MCF 10A (cell line): ENCODE data around the gene CXCL11. TPM values are rescaled to one million over a fixed set of nuclear protein-coding genes. Genes with fewer than 3 reads are reported as not detected.
A peak's percentile ranks its signal among the peaks of the same experiment; 100 is the strongest.
"Not testable (repeated sequence)": the region's sequence is repeated elsewhere in the genome, so short reads cannot be mapped to it uniquely, and the experiment has no call there.

Experiments used
- BruUV-seq: library from RNA; stranded (reverse); fragments of 400-500 nt; replicated peaks from 2 replicates; lab custom pipeline; 2021; lab: Mats Ljungman, UMichigan
- CTCF ChIA-PET: fragments of 300-600 bp; sonication (Branson Sonifier 250); formaldehyde crosslinking; extraction: SDS; loops from one replicate; lab custom pipeline; 2021; ENCODE audit warnings: antibody characterized with exemption, inconsistent platforms; lab: Yijun Ruan, JAX
- POLR2A ChIA-PET: fragments of 300-600, 350-650 bp; sonication (Branson Sonifier 250); formaldehyde crosslinking; extraction: SDS; loops from one replicate; lab custom pipeline; 2020; ENCODE audit warnings: antibody characterized with exemption, inconsistent platforms; lab: Yijun Ruan, JAX
- DNase-seq: peaks from one replicate; pipeline ENCODE4 v3.0.0-alpha.2; 2018; ENCODE audit not compliant: unreplicated experiment
- H3K27ac Mint-ChIP-seq: one replicate; pipeline ENCODE4 v1.8.0; 2022; ENCODE audit warnings: mild to moderate bottlenecking, low read depth, mixed read lengths; ENCODE audit not compliant: unreplicated experiment
- H3K27me3 Mint-ChIP-seq: one replicate; pipeline ENCODE4 v1.8.0; 2022; ENCODE audit warnings: mixed read lengths; ENCODE audit not compliant: insufficient read depth, unreplicated experiment
- H3K36me3 Mint-ChIP-seq: one replicate; pipeline ENCODE4 v1.8.0; 2022; ENCODE audit warnings: mild to moderate bottlenecking, moderate library complexity, mixed read lengths; ENCODE audit not compliant: insufficient read depth, unreplicated experiment
- H3K4me1 Mint-ChIP-seq: one replicate; pipeline ENCODE4 v1.8.0; 2022; ENCODE audit warnings: mixed read lengths; ENCODE audit not compliant: insufficient read depth, unreplicated experiment
- H3K4me3 Mint-ChIP-seq: one replicate; pipeline ENCODE4 v1.8.0; 2022; ENCODE audit warnings: mild to moderate bottlenecking, moderate library complexity, mixed read lengths; ENCODE audit not compliant: unreplicated experiment
- H3K9me3 Mint-ChIP-seq: one replicate; pipeline ENCODE4 v1.8.0; 2022; ENCODE audit warnings: mixed read lengths; ENCODE audit not compliant: unreplicated experiment
- CTCF ChIP-seq: fragments of 200-600 bp; IDR thresholded peaks from one replicate; pipeline ENCODE4 v1.8.0; 2022; ENCODE audit warnings: antibody characterized with exemption, mild to moderate bottlenecking; ENCODE audit not compliant: unreplicated experiment
- intact Hi-C: fragments of 100-400 bp; cut with micrococcal nuclease; formaldehyde crosslinking; loops from 2 replicates; pipeline ENCODE4 v1.14.1; 2022
- total RNA-seq: library from RNA; stranded (reverse); gene quantifications from 2 replicates; pipeline ENCODE4 v1.2.3, GENCODE V29; 2022

CXCL11 gene
- total RNA-seq, 1 experiment from 2014 or later: not detected

GRCh38 chr4:76058302-76058701, 22.4 kb upstream of the CXCL11 start:
- CTCF ChIA-PET: interaction anchor here (0.6 to 2.1 kb wide), 5 partner anchors 32 to 532 kb away, joined by 3 to 30 read pairs (median 3); no protein-coding TSS in a partner anchor
- Mint-ChIP-seq H3K9me3 (no peaks in the 10 kb centered on the region), H3K4me1 (peaks cover 26% of the 10 kb centered on the region), H3K36me3 (peaks cover 4% of the 10 kb centered on the region), H3K27me3 (no peaks in the 10 kb centered on the region), H3K4me3 (no peak overlapping the region), H3K27ac (no peak overlapping the region)
- POLR2A ChIA-PET: interaction anchor here (0.6 to 1.2 kb wide), 6 partner anchors 22 to 141 kb away, joined by 3 to 6 read pairs (median 4); no protein-coding TSS in a partner anchor
- BruUV-seq: no TSS peak
- no peak for DNase-seq
- intact Hi-C loops: no loop called here
- no peak for TF ChIP-seq CTCF

- BruUV-seq: no TSS peak
- no peak for TF ChIP-seq CTCF
- H3K27ac Mint-ChIP-seq: no peak overlapping the region
- CTCF ChIA-PET: interaction anchor here (1.0 kb wide), 1 partner anchor 12 kb away, joined by 4 read pairs; no protein-coding TSS in a partner anchor
- H3K4me3 Mint-ChIP-seq: no peak overlapping the region
- no peaks in the 10 kb centered on the region for H3K9me3 Mint-ChIP-seq
- no peaks in the 10 kb centered on the region for H3K27me3 Mint-ChIP-seq
- no peak for DNase-seq
- POLR2A ChIA-PET: no interaction called here
- peaks cover 1% of the 10 kb centered on the region for H3K36me3 Mint-ChIP-seq
- H3K4me1 Mint-ChIP-seq: peaks cover 25% of the 10 kb centered on the region
- intact Hi-C loops: no loop called here
Measured at GRCh38 chr4:76055421-76055820, 19.6 kb upstream of the CXCL11 start.

DNA sequence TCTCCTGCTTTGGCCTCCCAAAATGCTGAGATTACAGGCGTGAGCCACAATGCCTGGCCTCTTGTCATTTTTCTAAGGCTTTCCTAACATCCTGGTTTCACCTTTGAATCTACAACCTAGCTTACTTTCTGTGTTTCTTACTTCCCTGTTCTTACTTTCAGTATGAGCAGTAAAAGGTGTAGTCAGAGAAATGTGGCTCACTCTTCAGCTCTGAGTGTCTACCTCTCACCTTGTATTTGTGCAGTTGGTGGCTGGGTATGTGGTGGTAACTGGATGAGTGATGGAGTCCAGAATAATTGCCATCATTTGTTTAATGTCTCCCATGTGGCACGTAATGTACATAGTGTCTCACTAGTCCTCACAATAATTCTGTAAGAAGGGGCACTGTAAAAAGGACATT, 19.1 kb upstream of the CXCL11 start:
- intact Hi-C loops: no loop called here
- DNase-seq: no peak
- Mint-ChIP-seq H3K27ac (no peak overlapping the region), H3K4me1 (peaks cover 21% of the 10 kb centered on the region), H3K36me3 (no peaks in the 10 kb centered on the region), H3K4me3 (no peak overlapping the region), H3K9me3 (no peaks in the 10 kb centered on the region), H3K27me3 (no peaks in the 10 kb centered on the region)
- TF ChIP-seq CTCF: no peak
- ChIA-PET POLR2A (interaction anchor here (1.1 to 2.7 kb wide), 2 partner anchors 19 to 56 kb away, joined by 3 to 6 read pairs; partner anchors contain the start of gene CXCL11), CTCF (interaction anchor here (2.4 to 2.5 kb wide), 2 partner anchors 29 to 59 kb away, joined by 6 to 18 read pairs; no protein-coding TSS in a partner anchor)
- no TSS peak for BruUV-seq

DNA sequence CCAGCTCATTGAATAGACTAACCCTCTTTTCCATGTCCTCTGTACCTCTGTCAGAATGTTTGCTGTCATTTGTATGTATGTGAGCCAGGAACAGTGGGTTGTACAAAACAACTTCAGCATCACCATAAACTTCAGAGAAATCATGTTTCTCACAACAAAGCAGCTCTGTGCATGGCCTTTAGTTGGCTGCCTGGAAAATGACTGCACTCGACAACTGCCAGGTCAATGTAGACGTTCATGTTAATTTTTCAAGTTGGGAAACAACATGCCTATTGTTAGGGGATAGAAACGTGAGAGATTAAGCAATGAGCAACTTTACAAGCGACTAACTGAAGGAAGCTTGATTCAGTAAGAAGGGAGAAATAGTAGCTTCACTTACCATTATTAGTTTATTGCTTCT, 17.9 kb upstream of the CXCL11 start:
- DNase-seq: peak; percentile 28
- no TSS peak for BruUV-seq
- no peaks in the 10 kb centered on the region for H3K27me3 Mint-ChIP-seq
- no peaks in the 10 kb centered on the region for H3K9me3 Mint-ChIP-seq
- POLR2A ChIA-PET: interaction anchor here (0.7 to 2.7 kb wide), 5 partner anchors 15 to 352 kb away, joined by 3 to 6 read pairs (median 3); partner anchors contain the start of genes CXCL11 and SDAD1
- H3K4me1 Mint-ChIP-seq: peaks cover 8% of the 10 kb centered on the region
- CTCF ChIA-PET: interaction anchor here (0.7 to 2.5 kb wide), 6 partner anchors 14 to 95 kb away, joined by 3 to 18 read pairs (median 4); partner anchors contain the start of gene NUP54
- no peaks in the 10 kb centered on the region for H3K36me3 Mint-ChIP-seq
- no peak for TF ChIP-seq CTCF
- intact Hi-C loops: no loop called here
- H3K27ac Mint-ChIP-seq: no peak overlapping the region
- no peak overlapping the region for H3K4me3 Mint-ChIP-seq

DNA sequence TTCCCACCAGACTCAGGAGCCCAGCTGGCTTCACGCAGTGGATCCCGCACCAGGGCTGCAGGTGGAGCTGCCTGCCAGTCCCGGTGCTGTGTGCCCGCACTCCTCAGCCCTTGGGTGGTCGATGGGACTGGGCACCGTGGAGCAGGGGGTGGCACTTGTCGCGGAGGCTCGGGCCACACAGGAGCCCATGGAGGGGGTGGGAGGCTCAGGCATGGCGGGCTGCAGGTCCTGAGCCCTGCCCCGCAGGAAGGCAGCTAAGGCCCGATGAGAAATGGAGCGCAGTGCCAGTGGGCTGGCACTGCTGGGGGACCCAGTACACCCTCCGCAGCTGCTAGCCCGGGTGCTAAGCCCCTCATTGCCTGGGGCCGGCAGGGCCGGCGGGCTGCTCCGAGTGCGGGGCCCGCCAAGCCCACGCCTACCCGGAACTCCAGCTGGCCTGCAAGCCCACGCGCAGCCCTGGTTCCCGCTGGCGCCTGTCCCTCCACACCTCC, 14.7 kb upstream of the CXCL11 start:
- intact Hi-C loops, H3K27ac Mint-ChIP-seq, H3K36me3 Mint-ChIP-seq, H3K4me3 Mint-ChIP-seq, POLR2A ChIA-PET, DNase-seq, H3K4me1 Mint-ChIP-seq, H3K27me3 Mint-ChIP-seq, H3K9me3 Mint-ChIP-seq, BruUV-seq: not testable (repeated sequence)
- CTCF ChIA-PET: interaction anchor here (0.6 kb wide), 1 partner anchor 133 kb away, joined by 3 read pairs; no protein-coding TSS in a partner anchor

DNA sequence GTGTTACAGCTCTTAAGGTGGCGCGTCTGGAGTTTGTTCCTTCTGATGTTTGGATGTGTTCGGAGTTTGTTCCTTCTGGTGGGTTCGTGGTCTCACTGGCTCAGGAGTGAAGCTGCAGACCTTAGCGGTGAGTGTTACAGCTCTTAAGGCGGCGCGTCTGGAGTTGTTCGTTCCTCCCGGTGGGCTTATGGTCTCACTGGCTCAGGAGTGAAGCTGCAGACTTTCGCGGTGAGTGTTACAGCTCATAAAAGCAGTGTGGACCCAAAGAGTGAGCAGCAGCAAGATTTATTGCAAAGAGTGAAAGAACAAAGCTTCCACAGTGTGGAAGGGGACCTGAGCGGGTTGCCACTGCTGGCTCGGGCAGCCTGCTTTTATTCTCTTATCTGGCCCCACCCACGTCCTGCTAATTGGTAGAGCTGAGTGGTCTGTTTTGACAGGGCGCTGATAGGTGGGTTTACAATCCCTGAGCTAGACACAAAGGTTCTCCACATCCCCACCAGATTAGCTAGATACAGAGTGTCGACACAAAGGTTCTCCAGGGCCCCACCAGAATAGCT, 14.1 kb upstream of the CXCL11 start:
- H3K9me3 Mint-ChIP-seq, DNase-seq, intact Hi-C loops, H3K4me1 Mint-ChIP-seq, BruUV-seq, H3K27ac Mint-ChIP-seq, H3K4me3 Mint-ChIP-seq, POLR2A ChIA-PET, H3K27me3 Mint-ChIP-seq, H3K36me3 Mint-ChIP-seq: not testable (repeated sequence)
- CTCF ChIA-PET: interaction anchor here (0.6 to 1.2 kb wide), 2 partner anchors 13 to 133 kb away, joined by 3 to 5 read pairs; no protein-coding TSS in a partner anchor
